Smooth muscle cell (in vitro differentiated cells): Measurements from ENCODE around the gene ASH1L. TPM values are rescaled to one million over a fixed set of nuclear protein-coding genes. Genes with fewer than 3 reads are reported as not detected.
"Not testable (repeated sequence)": the region's sequence is repeated elsewhere in the genome, so short reads cannot be mapped to it uniquely, and the experiment has no call there.

Experiments
- DNase-seq: peaks from one replicate; lab custom pipeline; 2025; ENCODE audit not compliant: unreplicated experiment; lab: John Stamatoyannopoulos, UW
- H2AFZ ChIP-seq: fragments of 200-600 bp; sonication (generic); 2 replicates; pipeline ENCODE4 v1.6.0; 2016; ENCODE audit warnings: antibody characterized with exemption, low read depth, mild to moderate bottlenecking
- H3F3A ChIP-seq: fragments of 200-600 bp; sonication (generic); 2 replicates; pipeline ENCODE4 v1.6.0; 2017; ENCODE audit warnings: antibody characterized with exemption, low read depth
- H3K27ac ChIP-seq: fragments of 200-600 bp; sonication (generic); 2 replicates; pipeline ENCODE4 v1.5.1; 2016; ENCODE audit warnings: low read depth, mild to moderate bottlenecking
- H3K27me3 ChIP-seq: fragments of 200-600 bp; sonication (generic); 2 replicates; pipeline ENCODE4 v1.6.1; 2016; ENCODE audit warnings: low read depth, mild to moderate bottlenecking
- H3K36me3 ChIP-seq: fragments of 200-600 bp; sonication (generic); 2 replicates; pipeline ENCODE4 v1.5.1; 2016; ENCODE audit warnings: low read depth
- H3K4me1 ChIP-seq: fragments of 200-600 bp; sonication (generic); 2 replicates; pipeline ENCODE4 v1.5.1; 2016; ENCODE audit warnings: low read depth
- H3K4me2 ChIP-seq: fragments of 200-600 bp; sonication (generic); 2 replicates; pipeline ENCODE4 v1.6.0; 2016; ENCODE audit warnings: mild to moderate bottlenecking
- H3K4me3 ChIP-seq: fragments of 200-600 bp; sonication (generic); 2 replicates; pipeline ENCODE4 v1.5.1; 2016; ENCODE audit warnings: mild to moderate bottlenecking
- H3K79me2 ChIP-seq: fragments of 200-600 bp; sonication (generic); 2 replicates; pipeline ENCODE4 v1.6.0; 2016; ENCODE audit warnings: low read depth, mild to moderate bottlenecking
- H3K9ac ChIP-seq: fragments of 200-600 bp; sonication (generic); 2 replicates; pipeline ENCODE4 v1.6.0; 2016; ENCODE audit warnings: low read depth
- H3K9me3 ChIP-seq: fragments of 200-600 bp; sonication (generic); replicated peaks from 2 replicates; pipeline ENCODE4 v1.5.1; 2016; ENCODE audit warnings: low read depth
- H4K20me1 ChIP-seq: fragments of 200-600 bp; sonication (generic); 2 replicates; pipeline ENCODE4 v1.6.0; 2016; ENCODE audit warnings: low read depth
- CTCF ChIP-seq: fragments of 200-600 bp; sonication (generic); IDR thresholded peaks from 2 replicates; pipeline ENCODE4 v1.5.1; 2017; ENCODE audit warnings: borderline replicate concordance, mild to moderate bottlenecking, antibody characterized with exemption; ENCODE audit not compliant: insufficient read depth, poor library complexity, severe bottlenecking
- WGBS: methylation state at CpG from one replicate; pipeline ENCODE4 v1.1.7; 2016; ENCODE audit warnings: low lambda C conversion rate; 5-methylcytosine and 5-hydroxymethylcytosine counted together
- polyA plus RNA-seq: library from polyadenylated mRNA; unstranded; fragments of >200 nt; fragmentation: Nextera tagmentation; extraction: Ambion mirVana; gene quantifications from 2 replicates; pipeline ENCODE4 v1.2.1, GENCODE V29; 2016
- total RNA-seq: library from RNA; depleted of rRNA; stranded (reverse); fragments of >200 nt; gene quantifications from 2 replicates; pipeline ENCODE4 v1.2.3, GENCODE V29; 2014

The ASH1L gene
- total and polyA plus RNA-seq, 2 experiments from 2014 or later = 9.2 to 38.7 TPM

- H3K9ac ChIP-seq = no peak overlapping the region
- H3K79me2 ChIP-seq = peaks cover 9% of the 10 kb centered on the region
- WGBS = 99% methylated on average over 3 of the region's 3 CpGs
- no peak overlapping the region for H3K4me3 ChIP-seq
- H3K36me3 ChIP-seq = no peaks in the 10 kb centered on the region
- no peaks in the 10 kb centered on the region for H4K20me1 ChIP-seq
- no peak for DNase-seq
- no peaks in the 10 kb centered on the region for H3K4me1 ChIP-seq
- no peak overlapping the region for H2AFZ ChIP-seq
- no peaks in the 10 kb centered on the region for H3K27me3 ChIP-seq
- no peak for TF ChIP-seq CTCF
- no peaks in the 10 kb centered on the region for H3F3A ChIP-seq
- H3K27ac ChIP-seq = no peak overlapping the region
- no peaks in the 10 kb centered on the region for H3K9me3 ChIP-seq
- no peak overlapping the region for H3K4me2 ChIP-seq
These were observed 11.5 kb upstream of the ASH1L start for GRCh38 chr1:155574077-155574476.

- DNase-seq = no peak
- H2AFZ ChIP-seq = no peak overlapping the region
- H3K36me3 ChIP-seq = no peaks in the 10 kb centered on the region
- peaks cover 3% of the 10 kb centered on the region for H4K20me1 ChIP-seq
- no peak for TF ChIP-seq CTCF
- no peak overlapping the region for H3K4me2 ChIP-seq
- no peaks in the 10 kb centered on the region for H3K27me3 ChIP-seq
- H3F3A ChIP-seq = no peaks in the 10 kb centered on the region
- H3K4me1 ChIP-seq = no peaks in the 10 kb centered on the region
- no peak overlapping the region for H3K9ac ChIP-seq
- 78% methylated on average over 4 of the region's 4 CpGs for WGBS
- no peaks in the 10 kb centered on the region for H3K9me3 ChIP-seq
- H3K79me2 ChIP-seq = peaks cover 31% of the 10 kb centered on the region
- no peak overlapping the region for H3K27ac ChIP-seq
- H3K4me3 ChIP-seq = no peak overlapping the region
These were observed 8.0 kb upstream of the ASH1L start for GRCh38 chr1:155570593-155570990.

GRCh38 chr1:155569988-155570592 lies 7.5 kb upstream of the ASH1L start:
- TF ChIP-seq CTCF = no peak
- no peak overlapping the region for H2AFZ ChIP-seq
- H3K27ac ChIP-seq = no peak overlapping the region
- H4K20me1 ChIP-seq = peaks cover 3% of the 10 kb centered on the region
- 92% methylated on average over 6 of the region's 6 CpGs for WGBS
- H3K27me3 ChIP-seq = no peaks in the 10 kb centered on the region
- H3F3A ChIP-seq = no peaks in the 10 kb centered on the region
- H3K79me2 ChIP-seq = peaks cover 36% of the 10 kb centered on the region
- no peak for DNase-seq
- H3K9me3 ChIP-seq = no peaks in the 10 kb centered on the region
- no peak overlapping the region for H3K4me3 ChIP-seq
- H3K4me1 ChIP-seq = no peaks in the 10 kb centered on the region
- H3K36me3 ChIP-seq = no peaks in the 10 kb centered on the region
- no peak overlapping the region for H3K4me2 ChIP-seq
- no peak overlapping the region for H3K9ac ChIP-seq

- DNase-seq, H3K36me3 ChIP-seq, H3K27me3 ChIP-seq, H3K9me3 ChIP-seq, H3F3A ChIP-seq: not testable (repeated sequence)
- peaks cover 15% of the 10 kb centered on the region for H3K4me1 ChIP-seq
- H3K79me2 ChIP-seq = peaks cover 68% of the 10 kb centered on the region
- peak overlapping the region; percentile 88 for H3K4me2 ChIP-seq
- peak overlapping the region; percentile 84 for H2AFZ ChIP-seq
- peak overlapping the region; percentile 96 for H3K4me3 ChIP-seq
- peaks cover 29% of the 10 kb centered on the region for H4K20me1 ChIP-seq
- WGBS = 2% methylated on average over 19 of the region's 19 CpGs
- peak overlapping the region; percentile 97 for H3K9ac ChIP-seq
- H3K27ac ChIP-seq = peak overlapping the region; percentile 98
These were observed 897 bp upstream of the ASH1L start for GRCh38 chr1:155563377-155564022.

- Histone ChIP-seq H3K4me1 (peaks cover 15% of the 10 kb centered on the region), H2AFZ (peak overlapping the region; percentile 95), H3K79me2 (peaks cover 79% of the 10 kb centered on the region), H4K20me1 (peaks cover 41% of the 10 kb centered on the region), H3K4me2 (peak overlapping the region; percentile 88), H3K4me3 (peak overlapping the region; percentile 96), H3K9ac (peak overlapping the region; percentile 97), H3K27ac (peak overlapping the region; percentile 98)
- H3K27me3 ChIP-seq, H3K36me3 ChIP-seq, H3F3A ChIP-seq, H3K9me3 ChIP-seq: not testable (repeated sequence)
- DNase-seq = peak; percentile 71
- WGBS = under 1% methylated on average over 19 of the region's 56 CpGs
These were observed 623 bp downstream of the ASH1L start for GRCh38 chr1:155561779-155562580.
